NOMO-1 (cell line): ENCODE results near the gene SPATA31E1.
"Not testable (repeated sequence)": the region's sequence is repeated elsewhere in the genome, so short reads cannot be mapped to it uniquely, and the experiment has no call there.

ENCODE experiments used
- DNase-seq, 2 experiments: peaks; one replicate each; lab custom pipeline; 2025; ENCODE audit not compliant: unreplicated experiment in 2 of 2; lab: John Stamatoyannopoulos, UW

SPATA31E1 gene

DNA sequence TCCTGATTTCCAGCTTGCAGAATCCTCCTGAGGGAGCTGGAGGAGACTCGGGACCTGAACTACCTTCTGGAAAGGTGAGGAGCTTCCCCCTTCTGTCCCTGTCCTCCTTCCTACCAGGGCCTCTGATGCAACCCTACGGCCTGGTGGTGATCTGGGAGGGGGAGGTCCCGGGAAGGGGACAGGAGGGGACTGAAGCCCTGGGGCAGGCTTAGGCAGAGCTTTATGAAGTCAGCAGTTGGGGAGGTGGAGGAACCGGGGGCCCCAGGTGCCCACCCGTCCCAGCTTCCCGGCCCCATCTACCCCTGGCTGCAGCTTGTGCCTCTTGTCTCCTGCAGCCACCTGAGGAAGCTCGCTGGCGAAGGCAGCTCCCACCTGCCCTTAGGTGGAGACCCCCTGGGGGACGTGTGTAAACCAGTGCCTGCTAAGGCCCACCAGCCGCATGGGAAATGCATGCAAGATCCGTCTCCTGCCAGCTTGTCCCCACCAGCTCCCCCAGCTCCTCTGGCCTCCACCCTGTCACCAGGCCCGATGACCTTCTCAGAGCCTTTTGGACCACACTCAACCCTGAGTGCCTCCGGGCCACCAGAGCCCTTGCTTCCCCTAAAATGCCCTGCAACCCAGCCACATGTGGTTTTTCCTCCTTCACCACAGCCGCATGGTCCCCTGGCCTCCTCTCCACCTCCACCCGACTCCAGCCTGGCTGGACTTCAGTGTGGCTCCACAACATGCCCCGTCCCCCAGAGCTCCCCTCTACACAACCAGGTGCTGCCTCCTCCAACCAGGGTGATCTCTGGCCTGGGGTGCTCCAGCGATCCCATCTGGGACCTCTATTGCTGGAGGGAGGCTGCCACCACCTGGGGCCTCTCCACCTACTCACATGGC lies 2.1 kb downstream of the SPATA31E1 start:
- DNase-seq, result no peak

DNA sequence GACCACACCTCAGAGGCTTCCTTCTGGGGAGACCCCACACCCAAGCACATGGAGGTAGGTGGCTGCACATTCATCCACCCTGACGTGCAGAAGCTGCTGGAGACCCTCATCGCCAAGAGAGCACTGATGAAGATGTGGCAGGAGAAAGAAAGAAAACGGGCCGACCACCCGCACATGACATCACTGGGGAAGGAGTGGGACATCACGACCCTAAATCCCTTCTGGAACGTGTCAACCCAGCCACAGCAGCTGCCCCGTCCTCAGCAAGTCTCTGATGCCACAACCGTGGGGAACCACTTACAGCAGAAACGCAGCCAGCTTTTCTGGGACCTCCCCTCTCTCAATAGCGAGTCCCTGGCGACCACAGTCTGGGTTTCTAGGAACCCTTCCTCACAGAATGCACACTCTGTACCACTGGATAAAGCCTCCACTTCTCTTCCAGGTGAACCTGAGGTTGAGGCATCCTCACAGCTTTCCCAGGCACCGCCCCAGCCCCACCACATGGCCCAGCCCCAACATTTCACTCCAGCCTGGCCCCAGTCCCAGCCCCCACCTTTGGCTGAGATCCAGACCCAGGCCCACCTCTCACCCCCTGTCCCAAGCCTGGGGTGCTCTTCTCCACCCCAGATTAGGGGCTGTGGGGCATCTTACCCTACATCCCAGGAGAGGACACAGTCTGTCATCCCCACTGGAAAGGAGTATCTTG lies 3.0 kb downstream of the SPATA31E1 start:
- DNase-seq, result no peak

DNA sequence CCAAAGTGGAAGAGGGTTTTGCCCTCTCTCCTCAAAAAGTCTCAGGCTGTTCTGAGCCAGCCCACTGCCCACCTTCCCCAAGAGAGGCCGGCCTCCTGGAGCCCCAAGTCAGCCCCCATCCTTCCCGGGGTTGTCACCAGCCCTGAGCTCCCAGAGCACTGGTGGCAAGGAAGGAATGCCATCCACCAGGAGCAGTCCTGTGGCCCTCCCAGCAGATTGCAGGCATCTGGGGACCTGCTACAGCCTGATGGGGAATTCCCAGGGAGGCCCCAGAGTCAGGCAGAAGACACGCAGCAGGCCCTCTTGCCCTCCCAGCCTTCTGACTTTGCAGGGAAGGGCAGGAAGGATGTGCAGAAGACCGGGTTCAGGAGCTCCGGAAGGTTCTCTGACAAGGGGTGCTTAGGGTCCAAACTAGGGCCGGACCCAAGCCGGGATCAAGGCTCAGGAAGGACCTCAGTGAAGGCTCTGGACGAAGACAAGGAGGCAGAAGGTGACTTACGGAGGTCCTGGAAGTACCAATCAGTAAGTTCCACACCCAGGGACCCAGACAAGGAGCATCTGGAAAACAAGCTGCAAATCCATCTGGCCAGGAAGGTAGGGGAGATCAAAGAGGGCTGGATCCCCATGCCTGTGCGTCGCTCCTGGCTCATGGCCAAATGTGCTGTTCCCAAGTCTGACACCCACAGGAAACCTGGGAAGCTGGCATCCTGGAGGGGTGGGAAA lies 3.7 kb downstream of the SPATA31E1 start:
- DNase-seq, result no peak

DNA sequence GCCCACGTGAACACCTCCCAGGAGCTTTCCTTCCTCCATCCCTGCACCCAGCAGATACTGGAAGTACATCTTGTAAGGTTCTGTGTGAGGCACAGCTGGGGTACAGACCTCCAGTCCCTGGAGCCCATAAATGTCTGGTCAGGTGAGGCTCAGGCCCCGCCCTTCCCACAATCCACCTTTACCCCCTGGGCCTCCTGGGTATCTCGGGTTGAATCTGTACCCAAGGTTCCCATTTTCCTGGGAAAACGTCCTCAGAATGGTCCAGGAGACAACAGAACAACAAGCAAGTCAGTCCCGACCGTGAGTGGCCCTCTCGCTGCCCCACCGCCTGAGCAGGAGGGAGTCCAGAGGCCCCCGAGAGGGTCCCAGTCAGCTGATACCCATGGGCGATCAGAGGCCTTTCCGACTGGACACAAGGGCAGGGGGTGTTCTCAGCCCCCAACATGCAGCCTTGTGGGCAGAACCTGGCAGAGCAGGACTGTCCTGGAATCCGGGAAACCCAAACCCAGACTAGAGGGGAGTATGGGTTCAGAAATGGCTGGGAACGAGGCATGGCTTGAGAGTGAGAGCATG lies 4.3 kb downstream of the SPATA31E1 start:
- DNase-seq, result no peak

DNA sequence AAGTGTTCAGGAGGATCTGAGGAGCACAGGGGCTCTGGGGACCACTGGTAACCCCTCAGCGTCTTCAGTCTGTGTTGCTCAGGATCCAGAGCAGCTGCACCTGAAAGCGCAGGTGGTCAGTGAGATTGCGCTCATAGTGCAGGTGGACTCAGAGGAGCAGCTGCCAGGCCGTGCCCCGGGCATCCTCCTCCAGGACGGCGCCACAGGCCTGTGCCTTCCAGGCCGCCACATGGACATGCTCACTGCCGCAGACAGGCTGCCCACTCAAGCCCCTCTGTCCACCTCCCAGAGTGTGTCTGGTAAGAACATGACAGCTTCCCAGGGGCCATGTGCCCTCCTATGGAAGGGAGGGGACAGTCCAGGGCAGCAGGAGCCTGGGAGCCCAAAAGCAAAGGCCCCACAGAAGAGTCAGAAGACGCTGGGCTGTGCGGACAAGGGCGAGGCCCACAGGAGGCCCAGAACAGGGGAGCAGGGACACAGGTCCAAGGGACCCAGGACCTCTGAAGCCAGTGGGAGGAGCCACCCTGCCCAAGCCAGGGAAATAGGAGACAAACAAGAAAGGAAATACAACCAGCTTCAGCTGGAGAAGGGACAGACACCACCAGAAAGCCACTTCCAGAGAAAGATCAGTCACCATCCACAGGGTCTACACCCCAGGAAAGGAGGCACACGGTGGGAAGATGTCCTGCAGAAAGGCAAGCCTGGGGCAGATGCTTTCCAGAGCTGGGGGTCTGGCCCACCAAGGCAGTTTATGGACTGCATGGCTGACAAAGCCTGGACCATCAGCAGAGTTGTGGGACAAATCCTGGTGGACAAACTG lies 5.2 kb downstream of the SPATA31E1 start:
- DNase-seq, result no peak

DNA sequence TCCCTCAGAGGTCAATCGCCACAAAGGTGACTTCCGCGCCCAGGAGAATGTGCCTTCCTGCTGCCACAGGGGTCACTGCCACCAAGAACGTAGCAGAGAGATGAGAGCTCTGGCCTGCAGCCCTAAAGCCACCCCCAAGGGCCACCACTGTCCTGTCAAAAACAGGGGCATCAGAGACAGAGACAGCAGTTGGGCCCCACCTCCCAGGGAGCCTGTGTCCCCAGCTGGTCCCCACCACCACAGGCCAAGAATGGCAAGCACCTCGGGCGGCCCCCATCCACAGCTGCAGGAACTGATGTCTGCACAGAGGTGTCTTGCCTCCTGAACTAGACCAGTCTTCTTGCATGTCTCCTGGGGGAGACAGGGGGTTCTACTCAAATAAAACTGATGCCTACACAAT lies 5.8 kb downstream of the SPATA31E1 start:
- no peak for DNase-seq

DNA sequence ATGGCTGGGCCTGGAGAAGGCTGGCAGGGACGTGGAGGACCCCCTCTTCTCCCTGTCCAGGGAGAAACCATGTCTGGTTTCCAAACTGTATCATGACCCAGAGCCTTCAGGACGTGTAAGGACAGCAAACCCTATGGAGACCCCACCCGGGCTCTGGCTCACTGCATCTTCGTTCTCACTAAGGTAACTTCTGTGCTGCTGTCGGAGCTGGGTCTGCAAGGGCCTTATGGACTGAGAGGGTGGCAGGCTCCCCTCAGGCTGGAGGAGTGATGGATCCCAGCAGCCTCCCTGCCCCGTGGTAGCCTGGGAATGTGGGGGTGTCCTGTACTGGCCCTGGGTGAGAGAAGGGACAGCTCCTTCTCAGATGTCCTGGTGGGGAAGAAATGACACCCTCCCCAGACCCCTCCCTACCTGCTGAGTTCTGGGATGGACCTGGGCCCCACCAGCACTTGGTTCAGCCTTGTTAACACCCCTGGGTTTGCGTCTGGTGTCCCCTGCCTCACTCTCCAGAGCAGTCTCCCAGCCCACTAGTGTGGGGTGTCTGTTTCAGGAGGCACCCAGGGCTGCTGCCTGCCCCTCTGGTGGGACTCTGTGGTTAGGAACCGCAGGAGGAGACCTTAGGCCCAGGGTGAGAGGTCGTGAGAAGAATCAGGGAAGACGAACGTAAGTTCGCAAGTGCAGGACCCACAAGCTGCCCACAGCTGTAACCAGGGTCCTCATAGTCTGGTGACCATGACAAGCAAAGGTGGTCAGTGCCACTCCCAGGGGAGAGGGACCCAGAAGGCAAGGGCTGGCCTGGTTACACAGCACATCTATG lies 6.6 kb downstream of the SPATA31E1 start:
- no peak for DNase-seq

DNA sequence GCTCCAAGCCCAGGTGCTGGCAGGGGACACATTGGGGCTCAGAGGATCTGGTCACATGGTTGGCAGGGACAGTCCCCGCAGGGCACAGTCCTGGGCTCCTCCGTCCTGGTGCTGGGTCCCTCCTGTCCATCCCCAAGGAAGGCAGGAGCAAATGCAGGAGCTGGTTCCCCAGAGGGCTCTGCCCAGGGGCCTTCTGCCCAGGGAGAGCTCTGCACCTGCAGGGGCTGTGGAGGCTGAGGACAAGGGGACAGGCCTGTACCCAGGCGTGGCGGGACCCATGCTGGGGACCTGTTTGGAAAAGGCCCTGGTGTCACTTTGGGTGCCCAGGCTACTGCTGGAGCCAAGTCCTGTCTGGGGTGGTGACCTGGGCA lies 7.2 kb downstream of the SPATA31E1 start:
- no peak for DNase-seq

DNA sequence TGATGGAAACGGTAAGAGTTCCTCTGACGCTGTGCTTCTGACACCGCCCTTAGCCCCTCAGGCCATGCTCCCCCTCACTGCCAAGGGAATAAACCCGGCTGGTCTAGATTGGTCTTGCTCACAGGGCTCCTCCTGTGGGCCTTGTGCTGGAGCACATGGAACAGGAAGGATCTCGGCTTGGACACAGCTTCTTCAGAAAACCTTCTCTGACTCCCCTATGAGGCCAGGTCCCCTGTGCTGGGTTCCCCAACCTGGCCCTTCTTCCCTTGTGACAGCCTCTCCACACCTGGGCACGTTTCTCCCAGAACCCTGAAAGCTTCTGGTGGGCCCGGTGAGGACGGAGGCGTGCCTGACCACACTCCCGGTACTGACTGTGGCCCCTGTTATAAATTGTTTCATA lies 8.2 kb downstream of the SPATA31E1 start:
- DNase-seq, result no peak

DNA sequence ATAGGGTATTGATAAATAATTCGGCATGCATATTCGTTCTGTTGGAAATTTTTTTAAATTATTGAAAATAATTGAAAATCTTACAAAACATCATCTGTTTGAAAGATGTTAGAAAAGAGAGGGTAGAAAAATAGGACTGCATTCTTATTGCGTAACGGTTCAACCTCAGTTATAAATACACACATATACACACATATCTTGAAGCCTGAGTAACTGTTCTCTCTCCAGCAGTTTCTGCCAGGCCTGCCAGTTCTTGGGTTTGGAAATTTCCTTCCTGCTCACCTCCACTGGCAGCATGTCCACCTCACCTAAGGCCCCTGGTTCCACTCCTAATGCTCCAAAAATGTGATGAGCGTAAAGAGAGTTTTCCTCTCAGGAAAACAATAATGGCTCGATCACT lies 9.1 kb downstream of the SPATA31E1 start:
- DNase-seq, result no peak

DNA sequence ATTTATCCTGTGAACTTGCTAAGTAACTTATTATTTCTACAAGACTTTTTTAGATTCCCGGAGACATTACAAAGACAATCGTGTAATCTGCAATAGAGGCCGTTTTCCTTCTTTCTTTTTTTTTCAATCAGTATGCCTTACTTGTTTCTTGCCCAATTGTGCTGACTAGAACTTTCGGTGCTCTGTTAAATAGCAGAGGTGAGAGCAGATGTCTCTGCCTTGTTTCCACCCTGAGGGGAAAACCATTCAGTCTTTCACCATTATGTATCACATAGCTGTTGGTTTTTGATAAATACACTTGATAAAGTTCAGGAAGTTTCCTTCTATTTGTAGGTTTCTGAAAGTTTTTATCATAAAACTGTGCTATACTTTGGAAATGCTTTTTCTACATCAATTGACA lies 10.3 kb downstream of the SPATA31E1 start:
- no peak for DNase-seq

DNA sequence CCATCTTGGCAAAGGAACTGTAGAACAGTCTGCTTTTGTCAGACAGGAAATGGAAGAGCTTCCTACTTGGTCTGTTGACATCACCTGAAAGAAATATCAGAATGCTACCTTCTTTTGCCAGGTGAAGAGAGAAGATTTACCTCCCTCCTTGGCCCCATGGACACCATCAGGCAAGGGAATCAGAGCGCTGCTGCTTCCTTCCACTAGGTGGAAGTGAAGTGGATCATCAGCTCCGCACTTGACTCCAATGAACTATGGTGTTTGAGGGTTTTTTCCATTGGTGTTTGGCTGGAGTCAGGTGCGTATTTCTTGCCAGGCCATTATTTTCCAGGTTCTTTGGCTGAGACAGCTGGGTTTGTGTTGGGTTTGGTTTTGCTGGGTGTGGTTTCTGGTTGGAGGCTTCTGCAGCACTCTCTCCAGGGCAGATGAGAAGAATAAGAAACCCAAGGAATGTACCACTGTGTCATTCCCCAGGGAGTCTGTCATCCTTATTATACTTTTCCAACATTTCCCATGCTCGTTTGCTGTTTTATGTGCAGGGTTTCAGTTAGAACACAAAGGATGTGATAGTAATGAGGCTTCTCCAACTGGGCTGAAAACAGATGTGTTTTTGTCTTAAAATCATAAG lies 12.4 kb downstream of the SPATA31E1 start:
- DNase-seq, result no peak

DNA sequence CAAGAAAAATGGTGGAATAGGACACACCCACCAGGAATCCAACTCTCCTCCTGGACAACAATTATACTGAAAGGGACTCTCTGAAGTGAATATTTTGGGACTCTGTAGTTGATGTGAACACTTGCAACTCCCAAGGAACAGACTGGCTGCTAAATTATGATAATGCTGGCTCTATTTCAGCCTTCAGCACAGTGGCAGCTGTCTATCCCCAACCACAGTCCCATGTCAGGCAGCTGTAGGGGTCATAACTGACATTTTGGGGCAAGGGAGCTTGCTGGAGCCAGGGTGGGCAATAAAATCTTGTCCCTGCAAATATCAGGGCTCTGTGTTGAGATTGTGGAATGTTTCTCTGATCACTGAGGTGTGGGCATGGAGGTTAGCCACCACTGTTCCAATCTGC lies 14.2 kb downstream of the SPATA31E1 start:
- no peak for DNase-seq

DNA sequence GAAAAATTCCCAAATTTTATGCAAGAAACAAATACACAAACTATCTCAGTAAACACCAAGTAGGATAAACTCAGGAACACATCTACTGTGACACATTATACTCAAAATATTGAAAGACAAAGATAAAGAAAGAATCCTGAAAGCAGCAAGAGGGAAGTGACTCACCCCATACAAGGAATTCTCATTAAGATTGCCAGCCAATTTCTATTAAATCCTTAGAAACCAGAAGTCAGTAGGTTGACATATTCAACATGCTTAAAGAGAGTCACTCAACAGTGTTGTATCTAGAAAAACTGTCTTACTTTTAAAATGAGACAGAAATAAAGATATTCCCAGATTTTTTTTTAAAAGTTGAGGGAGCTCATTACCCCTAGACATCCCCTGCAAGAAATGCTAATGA lies 15.5 kb downstream of the SPATA31E1 start:
- DNase-seq, result no peak

DNA sequence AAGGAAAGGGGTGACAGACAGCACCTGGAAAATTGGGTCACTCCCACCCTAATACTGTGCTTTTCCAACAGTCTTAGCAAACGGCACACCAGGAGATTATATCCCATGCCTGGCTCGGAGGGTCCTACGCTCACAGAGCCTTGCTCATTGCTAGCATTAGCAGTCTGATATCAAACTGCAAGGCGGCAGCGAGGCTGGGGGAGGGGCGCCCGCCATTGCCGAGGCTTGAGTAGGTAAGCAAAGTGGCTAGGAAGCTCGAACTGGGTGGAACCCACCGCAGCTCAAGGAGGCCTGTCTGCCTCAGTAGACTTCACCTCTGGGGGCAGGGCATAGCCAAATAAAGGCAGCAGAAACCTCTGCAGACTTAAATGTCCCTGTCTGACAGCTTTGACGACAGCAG lies 19.7 kb downstream of the SPATA31E1 start:
- DNase-seq, result not testable (repeated sequence)

DNA sequence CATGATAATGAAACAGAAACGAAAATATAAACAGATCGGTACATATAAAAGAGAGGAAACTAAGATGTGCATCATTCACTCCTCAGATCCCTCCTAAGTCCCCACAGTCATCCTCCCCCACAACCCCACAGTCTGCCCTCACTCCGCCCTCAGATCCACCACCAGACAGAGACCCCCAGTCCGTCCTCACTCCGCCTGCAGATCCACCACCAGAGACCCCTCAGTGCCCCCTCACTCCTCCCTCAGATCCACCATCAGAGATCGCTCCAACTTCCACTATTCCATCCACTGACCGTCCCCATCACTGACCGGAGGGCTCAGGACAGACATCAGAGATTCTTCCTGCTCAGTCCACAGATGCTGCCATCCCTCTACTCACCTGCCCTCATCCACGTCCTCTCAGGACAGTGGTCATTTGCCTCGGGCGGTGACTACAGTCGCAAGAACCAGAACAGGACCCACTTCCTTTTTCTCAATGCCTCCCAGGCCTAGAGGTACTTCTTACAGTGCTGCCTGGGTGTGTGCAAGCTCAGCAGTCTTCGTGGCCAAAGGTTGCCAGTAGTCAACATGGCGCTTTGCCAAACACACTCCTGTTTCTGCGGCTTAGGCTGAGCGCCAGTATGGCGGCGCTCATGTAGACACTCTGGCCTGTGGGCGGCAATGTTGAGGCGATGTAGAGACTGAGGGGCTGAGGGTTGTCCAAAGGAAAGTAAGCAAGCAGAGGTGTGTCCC lies 26.8 kb downstream of the SPATA31E1 start:
- no peak for DNase-seq

DNA sequence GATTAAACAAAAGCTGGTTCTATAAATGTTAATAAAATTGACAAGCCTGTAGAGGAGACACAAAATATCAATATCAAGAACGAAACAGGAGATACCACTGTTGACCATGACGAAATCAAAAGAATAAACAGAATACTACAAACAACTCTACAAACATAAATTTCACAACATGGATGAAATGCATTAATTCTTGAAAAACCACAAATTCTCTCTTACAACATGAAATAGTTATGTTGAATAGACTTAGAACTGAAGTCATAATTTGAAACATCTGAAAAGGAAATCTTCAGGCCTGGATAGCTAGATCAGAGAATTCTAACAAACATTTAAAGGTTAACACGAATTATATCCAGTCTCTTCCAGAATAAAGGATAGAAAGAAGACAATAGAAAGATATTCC lies 28.1 kb downstream of the SPATA31E1 start:
- DNase-seq, result no peak

DNA sequence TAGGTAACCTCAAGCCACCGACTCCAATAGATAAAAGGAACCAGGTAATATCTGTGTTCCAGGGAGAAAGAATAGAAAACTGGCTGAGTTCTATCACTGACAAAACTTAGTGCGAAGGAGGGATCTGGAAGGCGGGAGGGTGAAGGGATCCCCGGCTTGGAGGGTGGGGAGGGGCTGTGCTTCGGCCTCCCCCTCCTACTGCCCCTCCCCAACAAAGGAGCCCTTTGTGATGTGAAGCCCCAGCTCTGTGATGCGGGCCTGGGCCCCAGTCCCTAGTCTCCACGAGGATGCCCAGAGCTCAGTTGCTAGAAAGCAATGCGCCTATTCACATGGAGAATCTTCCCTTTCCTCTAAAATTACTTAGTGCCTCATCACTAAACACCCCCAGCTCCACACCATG lies 35.0 kb downstream of the SPATA31E1 start, which contains the start of gene SPATA31C1:
Gene SPATA31C1, plus strand, starts transcription at position 301 of the 400 bp plus-strand sequence.
- not testable (repeated sequence) for DNase-seq
